MCF 10A (cell line): ENCODE data around the gene TWIST2. TPM values are rescaled to one million over a fixed set of nuclear protein-coding genes. Genes with fewer than 3 reads are reported as not detected.

Experiments used
- BruUV-seq: library from RNA; stranded (reverse); fragments of 400-500 nt; replicated peaks from 2 replicates; lab custom pipeline; 2021; lab: Mats Ljungman, UMichigan
- CTCF ChIA-PET: fragments of 300-600 bp; sonication (Branson Sonifier 250); formaldehyde crosslinking; extraction: SDS; loops from one replicate; lab custom pipeline; 2021; ENCODE audit warnings: antibody characterized with exemption, inconsistent platforms; lab: Yijun Ruan, JAX
- POLR2A ChIA-PET: fragments of 300-600, 350-650 bp; sonication (Branson Sonifier 250); formaldehyde crosslinking; extraction: SDS; loops from one replicate; lab custom pipeline; 2020; ENCODE audit warnings: antibody characterized with exemption, inconsistent platforms; lab: Yijun Ruan, JAX
- DNase-seq: peaks from one replicate; pipeline ENCODE4 v3.0.0-alpha.2; 2018; ENCODE audit not compliant: unreplicated experiment
- H3K27ac Mint-ChIP-seq: one replicate; pipeline ENCODE4 v1.8.0; 2022; ENCODE audit warnings: mild to moderate bottlenecking, low read depth, mixed read lengths; ENCODE audit not compliant: unreplicated experiment
- H3K27me3 Mint-ChIP-seq: one replicate; pipeline ENCODE4 v1.8.0; 2022; ENCODE audit warnings: mixed read lengths; ENCODE audit not compliant: insufficient read depth, unreplicated experiment
- H3K36me3 Mint-ChIP-seq: one replicate; pipeline ENCODE4 v1.8.0; 2022; ENCODE audit warnings: mild to moderate bottlenecking, moderate library complexity, mixed read lengths; ENCODE audit not compliant: insufficient read depth, unreplicated experiment
- H3K4me1 Mint-ChIP-seq: one replicate; pipeline ENCODE4 v1.8.0; 2022; ENCODE audit warnings: mixed read lengths; ENCODE audit not compliant: insufficient read depth, unreplicated experiment
- H3K4me3 Mint-ChIP-seq: one replicate; pipeline ENCODE4 v1.8.0; 2022; ENCODE audit warnings: mild to moderate bottlenecking, moderate library complexity, mixed read lengths; ENCODE audit not compliant: unreplicated experiment
- H3K9me3 Mint-ChIP-seq: one replicate; pipeline ENCODE4 v1.8.0; 2022; ENCODE audit warnings: mixed read lengths; ENCODE audit not compliant: unreplicated experiment
- intact Hi-C: fragments of 100-400 bp; cut with micrococcal nuclease; formaldehyde crosslinking; loops from 2 replicates; pipeline ENCODE4 v1.14.1; 2022
- total RNA-seq: library from RNA; stranded (reverse); gene quantifications from 2 replicates; pipeline ENCODE4 v1.2.3, GENCODE V29; 2022
- TF ChIP-seq, protein P1 (sequence below): fragments of 200-600 bp; IDR thresholded peaks from one replicate; pipeline ENCODE4 v1.8.0; 2022; ENCODE audit warnings: antibody characterized with exemption, mild to moderate bottlenecking; ENCODE audit not compliant: unreplicated experiment

Gene TWIST2
- total RNA-seq, 1 experiment from 2014 or later, result 30.2 TPM

DNA sequence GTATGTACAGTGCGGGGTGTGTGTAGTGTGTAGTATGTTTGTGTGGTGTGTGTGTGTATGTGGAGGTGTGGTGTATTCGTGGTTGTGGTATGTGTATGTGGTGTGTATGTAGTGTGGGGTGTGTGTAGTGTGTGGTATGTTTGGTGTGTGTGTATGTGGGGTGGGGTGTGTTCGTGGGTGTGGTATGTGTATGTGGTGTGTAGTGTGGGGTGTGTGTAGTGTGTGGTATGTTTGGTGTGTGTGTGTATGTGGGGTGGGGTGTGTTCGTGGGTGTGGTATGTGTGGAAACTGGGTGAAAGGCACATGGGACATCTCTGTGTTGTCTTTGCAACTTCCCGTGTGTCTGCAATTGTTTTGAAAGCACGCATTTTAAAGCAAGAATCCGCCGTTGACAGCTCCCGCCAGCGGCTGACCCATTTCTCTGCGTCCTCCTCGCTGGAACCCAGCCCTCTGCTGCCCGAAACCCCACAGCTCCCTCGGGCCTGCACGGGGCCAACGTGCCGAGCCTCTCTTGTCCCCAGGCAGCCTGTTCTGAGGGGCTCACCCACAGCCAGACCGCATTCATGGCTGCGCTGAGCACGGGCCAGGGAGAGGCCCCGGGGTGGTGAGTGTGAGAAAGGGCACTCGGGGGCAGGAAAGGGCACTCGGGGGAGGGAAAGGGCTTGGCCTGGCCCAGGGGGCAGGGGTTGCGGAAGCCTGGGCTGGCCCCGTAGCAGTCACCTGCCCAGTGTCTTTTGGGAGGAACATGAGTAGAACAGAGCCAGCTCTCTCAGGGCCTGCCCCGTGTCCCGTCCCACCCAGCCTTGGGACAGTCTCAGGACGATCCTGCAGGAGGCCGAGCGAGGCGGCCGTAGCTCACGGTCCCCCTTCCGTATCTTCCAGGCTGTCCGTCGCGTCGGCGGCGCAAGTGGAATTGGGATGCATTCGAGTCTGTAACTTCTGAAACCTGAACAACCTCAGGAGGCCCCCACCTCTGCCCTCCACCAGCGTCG lies 61.4 kb downstream of the TWIST2 start:
- ChIA-PET CTCF (no interaction called here), POLR2A (interaction anchor here (0.6 kb wide), 1 partner anchor 35 kb away, joined by 4 read pairs; no protein-coding TSS in a partner anchor)
- Mint-ChIP-seq H3K4me1 (peaks cover 15% of the 10 kb centered on the region), H3K27me3 (no peaks in the 10 kb centered on the region), H3K36me3 (peaks cover 19% of the 10 kb centered on the region), H3K27ac (no peak overlapping the region), H3K4me3 (no peak overlapping the region), H3K9me3 (no peaks in the 10 kb centered on the region)
- DNase-seq, result no peak
- intact Hi-C loops, result no loop called here
- BruUV-seq, result no TSS peak
- TF ChIP-seq, protein P1, sequence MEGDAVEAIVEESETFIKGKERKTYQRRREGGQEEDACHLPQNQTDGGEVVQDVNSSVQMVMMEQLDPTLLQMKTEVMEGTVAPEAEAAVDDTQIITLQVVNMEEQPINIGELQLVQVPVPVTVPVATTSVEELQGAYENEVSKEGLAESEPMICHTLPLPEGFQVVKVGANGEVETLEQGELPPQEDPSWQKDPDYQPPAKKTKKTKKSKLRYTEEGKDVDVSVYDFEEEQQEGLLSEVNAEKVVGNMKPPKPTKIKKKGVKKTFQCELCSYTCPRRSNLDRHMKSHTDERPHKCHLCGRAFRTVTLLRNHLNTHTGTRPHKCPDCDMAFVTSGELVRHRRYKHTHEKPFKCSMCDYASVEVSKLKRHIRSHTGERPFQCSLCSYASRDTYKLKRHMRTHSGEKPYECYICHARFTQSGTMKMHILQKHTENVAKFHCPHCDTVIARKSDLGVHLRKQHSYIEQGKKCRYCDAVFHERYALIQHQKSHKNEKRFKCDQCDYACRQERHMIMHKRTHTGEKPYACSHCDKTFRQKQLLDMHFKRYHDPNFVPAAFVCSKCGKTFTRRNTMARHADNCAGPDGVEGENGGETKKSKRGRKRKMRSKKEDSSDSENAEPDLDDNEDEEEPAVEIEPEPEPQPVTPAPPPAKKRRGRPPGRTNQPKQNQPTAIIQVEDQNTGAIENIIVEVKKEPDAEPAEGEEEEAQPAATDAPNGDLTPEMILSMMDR, result no peak

DNA sequence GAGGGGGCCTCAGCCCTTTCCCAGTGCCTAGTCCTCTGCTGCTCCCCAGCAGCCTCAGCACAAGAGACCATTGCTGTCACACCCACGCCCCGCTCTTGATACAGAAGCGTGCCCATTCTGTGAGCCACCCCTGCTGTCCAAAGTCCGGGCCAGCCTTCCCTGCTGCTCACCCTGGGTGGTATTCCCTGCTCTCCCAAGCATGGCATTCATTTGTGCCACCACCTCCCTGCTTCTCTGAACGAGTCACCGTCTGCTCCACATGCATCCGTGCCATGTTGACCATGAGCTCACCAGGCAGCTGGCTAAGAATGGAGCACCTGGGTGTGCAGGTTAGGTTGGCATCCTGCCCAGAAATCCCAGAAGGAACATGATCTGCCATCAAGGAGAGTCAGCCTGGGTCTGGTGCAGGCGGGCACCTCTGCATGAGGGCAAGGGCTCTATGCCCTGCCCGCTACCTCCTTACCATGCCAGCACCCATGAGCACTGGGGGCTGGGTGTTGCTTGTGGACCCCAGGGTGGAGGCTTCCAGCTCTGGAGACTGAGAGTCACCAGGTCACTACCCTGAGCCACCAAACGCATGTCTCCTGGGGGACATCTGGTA lies 63.0 kb downstream of the TWIST2 start:
- POLR2A ChIA-PET, result interaction anchor here (1.2 to 1.5 kb wide), 2 partner anchors 12 to 47 kb away, joined by 3 read pairs; no protein-coding TSS in a partner anchor
- peaks cover 23% of the 10 kb centered on the region for H3K36me3 Mint-ChIP-seq

DNA sequence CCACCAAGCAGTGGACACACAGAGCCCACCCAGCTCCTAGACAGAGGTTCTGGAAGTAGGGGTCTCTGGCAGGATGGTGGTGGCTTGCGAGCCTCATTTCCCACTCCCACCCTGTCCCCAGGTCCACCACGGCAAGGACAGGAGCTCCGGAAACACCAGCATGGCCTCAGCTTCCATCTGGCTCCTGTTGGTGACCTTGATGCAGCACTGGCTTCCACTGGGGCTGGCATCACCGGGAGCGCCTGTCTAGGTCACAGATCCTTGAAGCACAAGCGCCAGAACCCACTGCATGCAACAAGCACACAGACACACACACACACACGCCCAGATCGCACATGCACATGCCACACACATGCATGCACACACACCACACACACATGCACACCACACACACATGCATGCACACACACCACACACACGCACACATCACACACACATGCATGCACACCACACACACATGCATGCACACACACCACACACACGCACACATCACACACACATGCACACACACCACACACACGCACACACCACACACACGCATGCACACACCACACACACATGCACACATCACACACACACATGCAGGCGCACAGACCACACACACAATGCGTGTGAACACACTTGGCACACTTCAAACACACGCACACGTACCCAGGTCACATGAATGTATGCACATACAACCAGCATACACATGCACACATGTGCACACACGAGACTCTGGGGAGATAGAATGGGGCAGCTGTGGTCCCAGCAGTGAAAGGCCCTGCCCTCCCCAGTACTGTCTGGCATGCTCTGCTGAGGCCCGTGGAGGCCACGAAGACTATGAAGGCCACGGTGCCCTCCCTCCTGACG lies 63.7 kb downstream of the TWIST2 start:
- peaks cover 8% of the 10 kb centered on the region for H3K9me3 Mint-ChIP-seq
- no peak for DNase-seq
- ChIA-PET POLR2A (interaction anchor here (1.2 to 1.5 kb wide), 2 partner anchors 11 to 48 kb away, joined by 3 read pairs; no protein-coding TSS in a partner anchor), CTCF (no interaction called here)
- H3K4me1 Mint-ChIP-seq, result peaks cover 33% of the 10 kb centered on the region
- no peaks in the 10 kb centered on the region for H3K27me3 Mint-ChIP-seq
- intact Hi-C loops, result no loop called here
- H3K27ac Mint-ChIP-seq, result no peak overlapping the region
- H3K36me3 Mint-ChIP-seq, result peaks cover 30% of the 10 kb centered on the region
- BruUV-seq, result no TSS peak
- TF ChIP-seq, protein P1, result no peak
- H3K4me3 Mint-ChIP-seq, result no peak overlapping the region

More for the DNA sequence above, 63.0 kb downstream of the TWIST2 start:
- peaks cover 27% of the 10 kb centered on the region for H3K4me1 Mint-ChIP-seq
- no peaks in the 10 kb centered on the region for H3K27me3 Mint-ChIP-seq
- no peak overlapping the region for H3K4me3 Mint-ChIP-seq
- no TSS peak for BruUV-seq
- intact Hi-C loops, result no loop called here
- TF ChIP-seq, protein P1, result no peak
- H3K27ac Mint-ChIP-seq, result no peak overlapping the region
- peaks cover 2% of the 10 kb centered on the region for H3K9me3 Mint-ChIP-seq
- CTCF ChIA-PET, result no interaction called here
- peak; percentile 89 for DNase-seq
